ENCODE results near the gene ZNF653.
A peak's percentile ranks its signal among the peaks of the same experiment; 100 is the strongest.

The ZNF653 gene

GRCh38 chr19:11513946-11514345, 8.3 kb upstream of the ZNF653 start:
- DNase-seq, result no peak

GRCh38 chr19:11510444-11510843, 4.8 kb upstream of the ZNF653 start:
- no peak for DNase-seq

- DNase-seq, result no peak
Measured at GRCh38 chr19:11507370-11508078, 1.9 kb upstream of the ZNF653 start.

- DNase-seq, result no peak
Measured at GRCh38 chr19:11506967-11507366, 1.3 kb upstream of the ZNF653 start.

- no peak for DNase-seq
Measured at GRCh38 chr19:11506101-11506555, 489 bp upstream of the ZNF653 start.

GRCh38 chr19:11505032-11505503, 571 bp downstream of the ZNF653 start:
- DNase-seq, result peak; percentile 99

GRCh38 chr19:11504502-11505031, 1.1 kb downstream of the ZNF653 start:
- DNase-seq, result no peak

- no peak for DNase-seq
Measured at GRCh38 chr19:11499890-11500420, 5.7 kb downstream of the ZNF653 start.

- no peak for DNase-seq
Measured at GRCh38 chr19:11499220-11499726, 6.4 kb downstream of the ZNF653 start.

GRCh38 chr19:11496391-11497163, 9.1 kb downstream of the ZNF653 start:
- DNase-seq, result peak; percentile 75 to 78

- DNase-seq, result no peak
Measured at GRCh38 chr19:11495885-11496284, 9.8 kb downstream of the ZNF653 start.

GRCh38 chr19:11495481-11495880, 10.2 kb downstream of the ZNF653 start:
- DNase-seq, result no peak

- DNase-seq, result no peak
Measured at GRCh38 chr19:11494634-11495285, 10.9 kb downstream of the ZNF653 start.

GRCh38 chr19:11489378-11489777, 16.3 kb downstream of the ZNF653 start:
- DNase-seq, result no peak

- no peak for DNase-seq
Measured at GRCh38 chr19:11486661-11487503, 18.8 kb downstream of the ZNF653 start.

- no peak for DNase-seq
Measured at GRCh38 chr19:11485245-11485837, 20.3 kb downstream of the ZNF653 start.

GRCh38 chr19:11483366-11484111, 22.1 kb downstream of the ZNF653 start:
- DNase-seq, result no peak

- DNase-seq, result peak; percentile 88 to 90
Measured at GRCh38 chr19:11482384-11483050, 23.1 kb downstream of the ZNF653 start.

- peak; percentile 81 to 85 for DNase-seq
Measured at GRCh38 chr19:11481534-11482383, 23.9 kb downstream of the ZNF653 start.
